Endothelial cell of umbilical vein (primary cell): Measurements from ENCODE around the gene CNTFR. TPM values are rescaled to one million over a fixed set of nuclear protein-coding genes. Genes with fewer than 3 reads are reported as not detected.

Experiments used
- BruUV-seq: library from RNA; stranded (reverse); fragments of 400-500 nt; replicated peaks from 2 replicates; lab custom pipeline; 2021; lab: Mats Ljungman, UMichigan
- CTCF ChIA-PET: fragments of 300-600, 350-600 bp; sonication (Branson Sonifier 250); formaldehyde crosslinking; loops from one replicate; lab custom pipeline; 2021; ENCODE audit warnings: antibody characterized with exemption, inconsistent platforms; lab: Charles Lee
- POLR2A ChIA-PET: fragments of 300-600, 350-600 bp; sonication (Branson Sonifier 250); formaldehyde crosslinking; loops from one replicate; lab custom pipeline; 2021; ENCODE audit warnings: antibody characterized with exemption, inconsistent platforms; lab: Charles Lee
- DNase-seq: peaks from one replicate; pipeline ENCODE4 v3.0.0-alpha.2; 2011; ENCODE audit warnings: low read depth, low spot score
- FAIRE-seq: peaks from 2 replicates; lab custom pipeline; 2011; peaks lifted over from hg19 to GRCh38; lab: Jason Lieb, UNC
- H2AFZ ChIP-seq: 2 replicates; pipeline ENCODE4 v1.6.0; 2012; ENCODE audit warnings: low read depth, low read length, control low read depth, inconsistent platforms
- H3K27ac ChIP-seq: 2 replicates; pipeline ENCODE4 v1.5.1; 2011; ENCODE audit warnings: low read depth, mild to moderate bottlenecking, control low read depth, low read length, moderate library complexity; ENCODE audit not compliant: insufficient read depth
- H3K27me3 ChIP-seq, 2 experiments: 2 replicates each; pipeline versions ENCODE4 v1.6.0 to v1.6.1; 2011; ENCODE audit warnings: low read length in 2 of 2, mixed read lengths in 1 of 2; ENCODE audit not compliant: control insufficient read depth in 2 of 2, insufficient read depth in 2 of 2
- H3K36me3 ChIP-seq, 2 experiments: 2 replicates in 1 of 2; 3 replicates in 1 of 2; pipeline ENCODE4 v1.5.1; 2011; ENCODE audit warnings: low read length in 2 of 2, mild to moderate bottlenecking in 1 of 2, moderate library complexity in 1 of 2; ENCODE audit not compliant: control insufficient read depth in 2 of 2, insufficient read depth in 2 of 2; ENCODE audit errors: extremely low read depth in 1 of 2
- H3K4me1 ChIP-seq: 3 replicates; pipeline ENCODE4 v1.5.1; 2011; ENCODE audit warnings: mild to moderate bottlenecking, low read length; ENCODE audit not compliant: control insufficient read depth, insufficient read depth; ENCODE audit errors: extremely low read depth
- H3K4me2 ChIP-seq: 2 replicates; pipeline ENCODE4 v1.6.1; 2011; ENCODE audit warnings: low read length, control low read depth, mixed read lengths; ENCODE audit not compliant: insufficient read depth
- H3K4me3 ChIP-seq, 3 experiments: fragments of 200-600 bp in 1 of 3; sonication (generic), shearing (Covaris generic) in 1 of 3; replicated peaks in 1 of 3; 2 replicates each; pipeline ENCODE4 v1.5.1; 2011 to 2016; ENCODE audit warnings: control low read depth in 3 of 3, low read length in 3 of 3, mild to moderate bottlenecking in 2 of 3, inconsistent platforms in 1 of 3, low read depth in 1 of 3, moderate library complexity in 1 of 3; ENCODE audit not compliant: insufficient read depth in 1 of 3
- H3K79me2 ChIP-seq: 2 replicates; pipeline ENCODE4 v1.6.0; 2012; ENCODE audit warnings: low read length, inconsistent platforms; ENCODE audit not compliant: control insufficient read depth, insufficient read depth
- H3K9ac ChIP-seq: replicated peaks from 2 replicates; pipeline ENCODE3; 2011; ENCODE audit warnings: low read length, control low read depth; ENCODE audit not compliant: insufficient read depth; ENCODE audit errors: extremely low read depth
- H3K9me1 ChIP-seq: replicated peaks from 3 replicates; pipeline ENCODE4 v1.6.0; 2011; ENCODE audit warnings: mild to moderate bottlenecking, low read length; ENCODE audit not compliant: control insufficient read depth, insufficient read depth; ENCODE audit errors: extremely low read depth
- H3K9me3 ChIP-seq: replicated peaks from 2 replicates; pipeline ENCODE4 v1.5.1; 2012; ENCODE audit warnings: low read length, inconsistent platforms; ENCODE audit not compliant: control insufficient read depth, insufficient read depth
- H4K20me1 ChIP-seq: replicated peaks from 2 replicates; pipeline ENCODE3; 2011; ENCODE audit warnings: mild to moderate bottlenecking, low read length; ENCODE audit not compliant: control insufficient read depth, insufficient read depth; ENCODE audit errors: extremely low read depth
- EZH2 ChIP-seq: IDR thresholded peaks from 2 replicates; pipeline ENCODE4 v1.6.1; 2012; ENCODE audit warnings: borderline replicate concordance, low read depth, mild to moderate bottlenecking, moderate library complexity, low read length, inconsistent platforms; ENCODE audit not compliant: severe bottlenecking
- FOS ChIP-seq: IDR thresholded peaks from 2 replicates; pipeline ENCODE4 v1.6.1; 2011; ENCODE audit warnings: mild to moderate bottlenecking, low read length, moderate library complexity, borderline replicate concordance; ENCODE audit not compliant: insufficient read depth
- GATA2 ChIP-seq: IDR thresholded peaks from 2 replicates; pipeline ENCODE4 v1.7.0; 2011; ENCODE audit warnings: low read depth, mild to moderate bottlenecking, moderate library complexity, mixed read lengths, low read length; ENCODE audit not compliant: insufficient read length, insufficient read depth
- JUN ChIP-seq: IDR thresholded peaks from 2 replicates; pipeline ENCODE4 v1.6.1; 2011; ENCODE audit warnings: borderline replicate concordance, low read depth; ENCODE audit not compliant: insufficient read length, insufficient read depth
- MYC ChIP-seq: IDR thresholded peaks from one replicate; pipeline ENCODE4 v1.6.1; 2011; ENCODE audit warnings: mild to moderate bottlenecking, low read depth, low read length
- POLR2A ChIP-seq: IDR thresholded peaks from 2 replicates; pipeline ENCODE4 v1.6.1; 2012; ENCODE audit warnings: low read depth, mild to moderate bottlenecking, control low read depth, low read length
- POLR2AphosphoS5 ChIP-seq: IDR thresholded peaks from 2 replicates; pipeline ENCODE4 v1.6.1; 2012; ENCODE audit warnings: low read depth, mild to moderate bottlenecking, control low read depth, low read length, moderate library complexity; ENCODE audit not compliant: insufficient read depth
- dilution Hi-C: fragments of 300-500 bp; cut with MboI; formaldehyde crosslinking; loops from one replicate; pipeline ENCODE4 v1.15.0; 2019; ENCODE audit warnings: low sequenced_read_pairs; ENCODE audit not compliant: extremely low pct_ligation_motif_present
- intact Hi-C: fragments of 100-400 bp; cut with micrococcal nuclease; formaldehyde crosslinking; loops from one replicate; pipeline ENCODE4 v1.10.0; 2022
- polyA plus RNA-seq, 4 experiments: library from polyadenylated mRNA; depleted of rRNA in 3 of 4; stranded (reverse) in 3 of 4; unstranded in 1 of 4; fragments of >200 nt; gene quantifications; 2 replicates each; pipeline versions ENCODE4 v1.2.1 to v1.2.3, GENCODE V29; 2011 to 2012; ENCODE audit warnings: missing spikeins in 1 of 4
- total RNA-seq: library from RNA; stranded (reverse); gene quantifications from 2 replicates; pipeline ENCODE4 v1.2.3, GENCODE V29; 2021
- TF ChIP-seq, protein P1 (sequence below): IDR thresholded peaks from 2 replicates; pipeline ENCODE4 v1.6.1; 2011; ENCODE audit not compliant: insufficient read depth, insufficient read length
- TF ChIP-seq, protein P2 (sequence below), 2 donors: IDR thresholded peaks; 1 replicate in 1 of 2; 2 replicates in 1 of 2; pipeline ENCODE4 v1.5.1; 2011; ENCODE audit warnings: low read length in 2 of 2, mild to moderate bottlenecking in 2 of 2, moderate library complexity in 2 of 2, control low read depth in 1 of 2, inconsistent platforms in 1 of 2, low read depth in 1 of 2; ENCODE audit not compliant: insufficient read depth in 1 of 2; ENCODE audit errors: extremely low read depth in 1 of 2

The CNTFR gene
- total and polyA plus RNA-seq, 2 donors (not counting 3 experiments of a cell fraction or from before 2014, with no cell fraction given), result not detected

DNA sequence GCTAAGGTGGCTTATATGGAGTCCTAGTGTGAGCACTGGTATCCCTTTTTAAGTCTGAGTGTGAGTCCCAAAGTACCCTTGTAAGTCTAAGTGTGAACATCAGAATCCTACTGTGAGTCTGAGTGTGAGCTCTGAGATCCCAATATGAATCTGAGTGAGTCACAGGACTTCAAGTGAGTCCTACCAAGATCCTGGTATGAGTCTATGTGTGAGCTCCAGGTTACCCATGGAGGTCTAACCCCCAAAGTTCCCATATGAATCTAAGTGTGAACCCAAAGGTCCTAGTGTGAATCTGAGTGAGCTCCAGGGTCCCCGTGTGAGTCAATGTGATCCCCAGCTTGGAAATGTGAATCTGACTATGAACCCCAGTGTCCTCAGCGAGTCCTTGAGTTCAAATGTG is 2.3 kb downstream of the CNTFR start:
- no peak overlapping the region for H3K9ac ChIP-seq
- DNase-seq (no peak), FAIRE-seq (no peak)
- TF ChIP-seq POLR2AphosphoS5, result no peak
- TF ChIP-seq EZH2, result no peak
- TF ChIP-seq, protein P1, sequence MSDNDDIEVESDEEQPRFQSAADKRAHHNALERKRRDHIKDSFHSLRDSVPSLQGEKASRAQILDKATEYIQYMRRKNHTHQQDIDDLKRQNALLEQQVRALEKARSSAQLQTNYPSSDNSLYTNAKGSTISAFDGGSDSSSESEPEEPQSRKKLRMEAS, result no peak
- no peak for TF ChIP-seq GATA2
- H3K9me1 ChIP-seq, result no peaks in the 10 kb centered on the region
- no peaks in the 10 kb centered on the region for H3K9me3 ChIP-seq
- ChIA-PET POLR2A (no interaction called here), CTCF (interaction anchor here (1.5 to 2.5 kb wide), 4 partner anchors 16 to 183 kb away, joined by 4 to 18 read pairs (median 8); no protein-coding TSS in a partner anchor)
- no peak overlapping the region for H2AFZ ChIP-seq
- dilution Hi-C loops (no loop called here), intact Hi-C loops (no loop called here)
- H3K79me2 ChIP-seq, result no peaks in the 10 kb centered on the region
- no peaks in the 10 kb centered on the region for H4K20me1 ChIP-seq
- H3K4me3 ChIP-seq, result no peak overlapping the region
- no peaks in the 10 kb centered on the region for H3K36me3 ChIP-seq
- peaks cover 77 to 83% of the 10 kb centered on the region in 2 experiments for H3K27me3 ChIP-seq
- no peak overlapping the region for H3K27ac ChIP-seq
- H3K4me1 ChIP-seq, result no peaks in the 10 kb centered on the region
- H3K4me2 ChIP-seq, result no peak overlapping the region
- BruUV-seq, result no TSS peak

DNA sequence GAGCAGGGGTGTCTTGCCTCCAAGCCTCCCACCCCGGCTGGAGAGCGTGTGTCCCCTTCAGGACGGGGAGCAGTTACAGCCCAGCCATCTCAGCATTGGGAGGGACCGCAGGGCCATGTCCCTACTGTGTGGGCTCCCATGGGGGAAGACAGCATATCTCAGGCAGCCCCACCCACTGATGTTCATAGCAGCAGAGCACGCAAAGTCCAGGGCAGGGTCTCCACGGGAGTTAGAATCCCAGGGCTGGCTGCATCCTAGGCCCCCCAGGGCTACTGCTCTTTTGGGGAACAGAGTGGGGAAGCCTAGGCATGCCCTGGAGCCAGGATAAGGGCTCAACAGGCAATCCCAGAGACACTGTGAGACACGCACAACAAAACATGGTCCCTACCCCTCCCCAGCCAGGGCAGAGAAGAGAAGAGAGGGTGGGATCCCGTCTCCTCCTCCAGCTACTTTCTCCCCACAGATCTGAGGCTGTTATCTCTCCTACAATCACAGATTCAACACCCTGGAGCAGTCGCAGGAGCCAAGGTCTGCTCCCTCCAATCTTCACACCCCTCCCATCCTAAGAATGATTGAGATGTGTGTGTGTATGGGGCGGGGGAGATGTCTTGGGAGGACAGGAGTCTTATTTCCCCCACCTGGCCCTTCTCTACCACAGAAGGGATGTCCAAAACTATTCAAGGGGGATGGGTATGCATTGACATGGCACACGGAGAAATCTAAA is 3.4 kb downstream of the CNTFR start:
- DNase-seq, result no peak
- no peak for FAIRE-seq
- Histone ChIP-seq H3K4me1 (no peaks in the 10 kb centered on the region), H3K79me2 (no peaks in the 10 kb centered on the region), H3K27ac (no peak overlapping the region), H3K27me3 (peaks cover 77 to 80% of the 10 kb centered on the region in 2 experiments), H3K4me3 (no peak overlapping the region), H3K4me2 (no peak overlapping the region), H2AFZ (no peak overlapping the region), H3K9me1 (no peaks in the 10 kb centered on the region), H3K36me3 (no peaks in the 10 kb centered on the region), H3K9me3 (no peaks in the 10 kb centered on the region), H3K9ac (no peak overlapping the region), H4K20me1 (no peaks in the 10 kb centered on the region)
- POLR2A ChIA-PET, result no interaction called here
- TF ChIP-seq JUN (no peak), POLR2A (no peak), GATA2 (no peak), POLR2AphosphoS5 (no peak), MYC (no peak), FOS (no peak), EZH2 (no peak)
- TF ChIP-seq, protein P1, result no peak
- TF ChIP-seq, protein P2, sequence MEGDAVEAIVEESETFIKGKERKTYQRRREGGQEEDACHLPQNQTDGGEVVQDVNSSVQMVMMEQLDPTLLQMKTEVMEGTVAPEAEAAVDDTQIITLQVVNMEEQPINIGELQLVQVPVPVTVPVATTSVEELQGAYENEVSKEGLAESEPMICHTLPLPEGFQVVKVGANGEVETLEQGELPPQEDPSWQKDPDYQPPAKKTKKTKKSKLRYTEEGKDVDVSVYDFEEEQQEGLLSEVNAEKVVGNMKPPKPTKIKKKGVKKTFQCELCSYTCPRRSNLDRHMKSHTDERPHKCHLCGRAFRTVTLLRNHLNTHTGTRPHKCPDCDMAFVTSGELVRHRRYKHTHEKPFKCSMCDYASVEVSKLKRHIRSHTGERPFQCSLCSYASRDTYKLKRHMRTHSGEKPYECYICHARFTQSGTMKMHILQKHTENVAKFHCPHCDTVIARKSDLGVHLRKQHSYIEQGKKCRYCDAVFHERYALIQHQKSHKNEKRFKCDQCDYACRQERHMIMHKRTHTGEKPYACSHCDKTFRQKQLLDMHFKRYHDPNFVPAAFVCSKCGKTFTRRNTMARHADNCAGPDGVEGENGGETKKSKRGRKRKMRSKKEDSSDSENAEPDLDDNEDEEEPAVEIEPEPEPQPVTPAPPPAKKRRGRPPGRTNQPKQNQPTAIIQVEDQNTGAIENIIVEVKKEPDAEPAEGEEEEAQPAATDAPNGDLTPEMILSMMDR (IDR thresholded peaks at IDR 0.05; ENCODE audit: extremely low read depth in 1 of 2, insufficient read depth in 1 of 2, low read depth in 1 of 2, low read length in 2 of 2), result no peak
- CTCF ChIA-PET, result interaction anchor here (1.1 to 2.5 kb wide), 5 partner anchors 22 to 84 kb away, joined by 3 to 18 read pairs (median 4); no protein-coding TSS in a partner anchor
- BruUV-seq, result no TSS peak
- dilution Hi-C loops (no loop called here), intact Hi-C loops (no loop called here)
